Measurements from ENCODE around the gene STARD9.

STARD9 gene

DNA sequence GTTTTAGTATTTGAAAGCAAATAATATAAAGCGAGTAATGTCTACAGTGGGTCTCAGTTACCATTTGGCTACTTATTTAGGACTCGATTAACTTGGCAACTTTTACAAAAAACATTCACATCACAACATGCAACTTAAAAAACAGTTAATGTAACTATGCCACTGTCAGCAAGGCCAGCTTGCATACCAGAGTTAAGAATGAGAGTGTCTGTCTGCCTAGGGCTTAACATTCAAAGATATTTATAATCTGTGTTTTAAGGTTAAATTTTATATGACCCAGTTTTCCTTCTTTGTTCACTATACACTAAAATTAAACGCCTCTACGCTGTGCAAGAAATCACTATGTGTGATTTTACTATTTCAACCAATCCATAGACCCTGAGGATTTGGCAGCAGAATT, 166.7 kb downstream of the STARD9 start:
- TF ChIP-seq FOXP2 (optimal IDR thresholded peaks at IDR 0.05; ENCODE audit: borderline replicate concordance, extremely low read depth, extremely low read length, insufficient read depth) = no peak
- TF ChIP-seq, protein P1, sequence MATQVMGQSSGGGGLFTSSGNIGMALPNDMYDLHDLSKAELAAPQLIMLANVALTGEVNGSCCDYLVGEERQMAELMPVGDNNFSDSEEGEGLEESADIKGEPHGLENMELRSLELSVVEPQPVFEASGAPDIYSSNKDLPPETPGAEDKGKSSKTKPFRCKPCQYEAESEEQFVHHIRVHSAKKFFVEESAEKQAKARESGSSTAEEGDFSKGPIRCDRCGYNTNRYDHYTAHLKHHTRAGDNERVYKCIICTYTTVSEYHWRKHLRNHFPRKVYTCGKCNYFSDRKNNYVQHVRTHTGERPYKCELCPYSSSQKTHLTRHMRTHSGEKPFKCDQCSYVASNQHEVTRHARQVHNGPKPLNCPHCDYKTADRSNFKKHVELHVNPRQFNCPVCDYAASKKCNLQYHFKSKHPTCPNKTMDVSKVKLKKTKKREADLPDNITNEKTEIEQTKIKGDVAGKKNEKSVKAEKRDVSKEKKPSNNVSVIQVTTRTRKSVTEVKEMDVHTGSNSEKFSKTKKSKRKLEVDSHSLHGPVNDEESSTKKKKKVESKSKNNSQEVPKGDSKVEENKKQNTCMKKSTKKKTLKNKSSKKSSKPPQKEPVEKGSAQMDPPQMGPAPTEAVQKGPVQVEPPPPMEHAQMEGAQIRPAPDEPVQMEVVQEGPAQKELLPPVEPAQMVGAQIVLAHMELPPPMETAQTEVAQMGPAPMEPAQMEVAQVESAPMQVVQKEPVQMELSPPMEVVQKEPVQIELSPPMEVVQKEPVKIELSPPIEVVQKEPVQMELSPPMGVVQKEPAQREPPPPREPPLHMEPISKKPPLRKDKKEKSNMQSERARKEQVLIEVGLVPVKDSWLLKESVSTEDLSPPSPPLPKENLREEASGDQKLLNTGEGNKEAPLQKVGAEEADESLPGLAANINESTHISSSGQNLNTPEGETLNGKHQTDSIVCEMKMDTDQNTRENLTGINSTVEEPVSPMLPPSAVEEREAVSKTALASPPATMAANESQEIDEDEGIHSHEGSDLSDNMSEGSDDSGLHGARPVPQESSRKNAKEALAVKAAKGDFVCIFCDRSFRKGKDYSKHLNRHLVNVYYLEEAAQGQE (IDR thresholded peaks at IDR 0.05; ENCODE audit: insufficient read depth in 1 of 2, low read depth in 2 of 2, low read length in 2 of 2) = no peak
- TF ChIP-seq TAF1 (IDR thresholded peaks at IDR 0.05; ENCODE audit: borderline replicate concordance, insufficient read depth, low read length) = no peak
- TF ChIP-seq POLR2AphosphoS5 (IDR thresholded peaks at IDR 0.05; ENCODE audit: low read depth, low read length) = no peak
- no peak for TF ChIP-seq SIN3A (IDR thresholded peaks at IDR 0.05; ENCODE audit: borderline replicate concordance, insufficient read depth, low read length)

DNA sequence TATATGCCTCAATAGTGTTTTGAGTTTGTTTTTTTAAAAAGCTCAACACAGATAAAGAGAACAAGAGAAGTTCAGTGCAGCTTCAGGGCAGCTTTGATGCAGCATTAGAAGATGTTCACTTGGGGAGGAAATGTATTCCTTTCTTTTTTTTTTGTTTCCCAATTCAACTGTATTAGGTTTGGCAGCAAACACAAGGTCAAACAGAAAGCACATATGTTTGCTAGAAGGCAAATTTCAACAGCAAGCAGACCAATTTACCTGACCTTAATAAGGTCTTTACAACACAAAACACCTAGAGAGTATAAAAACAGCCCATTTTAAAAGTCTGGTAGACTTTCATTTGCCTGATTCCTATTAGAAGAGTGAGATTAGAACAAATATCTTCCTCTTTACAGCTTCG, 168.8 kb downstream of the STARD9 start:
- TF ChIP-seq SIN3A (IDR thresholded peaks at IDR 0.05; ENCODE audit: borderline replicate concordance, insufficient read depth, low read length) (no peak), POLR2AphosphoS5 (IDR thresholded peaks at IDR 0.05; ENCODE audit: low read depth, low read length) (no peak), TAF1 (IDR thresholded peaks at IDR 0.05; ENCODE audit: borderline replicate concordance, insufficient read depth, low read length) (no peak), FOXP2 (optimal IDR thresholded peaks at IDR 0.05; ENCODE audit: borderline replicate concordance, extremely low read depth, extremely low read length, insufficient read depth) (no peak)
- TF ChIP-seq, protein P1 (IDR thresholded peaks at IDR 0.05; ENCODE audit: insufficient read depth in 1 of 2, low read depth in 2 of 2, low read length in 2 of 2) = no peak

DNA sequence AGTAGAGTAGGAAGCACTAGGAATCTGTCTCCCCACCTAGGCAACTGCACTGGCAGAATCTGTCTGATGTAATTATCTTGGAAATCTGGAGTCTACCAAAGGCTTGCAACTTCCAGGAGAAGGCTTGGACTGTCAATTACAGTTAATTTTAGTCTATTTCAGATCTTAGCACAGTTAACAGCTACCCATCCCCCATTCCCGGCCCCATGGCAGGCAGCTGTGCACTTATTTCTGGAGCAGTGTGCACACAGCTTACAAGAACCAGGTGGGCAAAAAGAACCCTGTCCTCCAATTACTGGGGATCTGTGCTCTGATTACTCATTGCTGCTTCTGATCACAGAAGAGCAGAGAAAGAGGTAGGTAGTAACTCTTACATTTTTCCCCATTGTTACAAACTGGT, 173.9 kb downstream of the STARD9 start:
- TF ChIP-seq POLR2AphosphoS5 (IDR thresholded peaks at IDR 0.05; ENCODE audit: low read depth, low read length) (no peak), TAF1 (IDR thresholded peaks at IDR 0.05; ENCODE audit: borderline replicate concordance, insufficient read depth, low read length) (no peak), FOXP2 (optimal IDR thresholded peaks at IDR 0.05; ENCODE audit: borderline replicate concordance, extremely low read depth, extremely low read length, insufficient read depth) (no peak), SIN3A (IDR thresholded peaks at IDR 0.05; ENCODE audit: borderline replicate concordance, insufficient read depth, low read length) (no peak)
- TF ChIP-seq, protein P1 (IDR thresholded peaks at IDR 0.05; ENCODE audit: insufficient read depth in 1 of 2, low read depth in 2 of 2, low read length in 2 of 2) = no peak

DNA sequence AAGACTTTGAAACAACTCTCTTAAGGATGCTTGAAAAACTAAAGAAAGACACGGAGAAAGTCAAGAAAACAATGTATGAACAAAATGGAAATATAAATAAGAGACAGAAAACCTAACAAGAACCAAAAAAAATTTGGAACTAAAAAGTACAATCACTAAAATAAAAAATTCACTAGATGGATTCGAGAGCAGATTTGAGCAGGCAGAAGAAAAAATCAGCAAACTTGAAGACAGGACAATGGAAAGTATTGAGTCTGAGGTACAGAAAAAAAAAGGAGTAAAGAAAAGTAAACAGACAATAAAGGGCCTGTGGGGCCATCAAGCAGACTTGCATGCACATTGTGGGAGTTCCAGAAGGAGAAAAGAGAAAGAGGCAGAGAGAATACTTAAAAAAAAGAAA, 174.9 kb downstream of the STARD9 start:
- TF ChIP-seq SIN3A (IDR thresholded peaks at IDR 0.05; ENCODE audit: borderline replicate concordance, insufficient read depth, low read length) (no peak), TAF1 (IDR thresholded peaks at IDR 0.05; ENCODE audit: borderline replicate concordance, insufficient read depth, low read length) (no peak), FOXP2 (optimal IDR thresholded peaks at IDR 0.05; ENCODE audit: borderline replicate concordance, extremely low read depth, extremely low read length, insufficient read depth) (no peak)
- TF ChIP-seq, protein P1 (IDR thresholded peaks at IDR 0.05; ENCODE audit: insufficient read depth in 1 of 2, low read depth in 2 of 2, low read length in 2 of 2) = no peak

DNA sequence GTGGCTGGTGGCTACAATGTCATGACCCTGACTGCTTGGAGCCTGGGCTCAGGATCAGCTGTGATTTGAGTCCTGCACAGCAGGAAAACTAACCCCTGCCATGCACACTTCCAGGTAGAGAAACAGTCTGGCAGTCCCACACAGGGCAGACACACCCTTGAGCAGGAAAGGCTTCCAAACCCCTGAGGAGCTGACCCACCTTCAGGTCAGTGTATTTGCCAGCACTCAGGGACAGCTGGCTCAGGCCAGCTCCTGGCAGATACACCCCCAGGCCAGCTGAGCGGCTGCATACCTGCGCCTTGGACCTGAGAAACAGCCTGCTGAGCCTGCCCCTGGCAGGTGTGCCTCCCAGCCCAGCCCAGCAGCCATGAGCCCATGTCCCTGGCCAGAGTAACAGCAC, 183.7 kb downstream of the STARD9 start:
- TF ChIP-seq POLR2AphosphoS5 (IDR thresholded peaks at IDR 0.05; ENCODE audit: low read depth, low read length) (no peak), FOXP2 (optimal IDR thresholded peaks at IDR 0.05; ENCODE audit: borderline replicate concordance, extremely low read depth, extremely low read length, insufficient read depth) (no peak), TAF1 (IDR thresholded peaks at IDR 0.05; ENCODE audit: borderline replicate concordance, insufficient read depth, low read length) (no peak), SIN3A (IDR thresholded peaks at IDR 0.05; ENCODE audit: borderline replicate concordance, insufficient read depth, low read length) (no peak)
- TF ChIP-seq, protein P1 (IDR thresholded peaks at IDR 0.05; ENCODE audit: insufficient read depth in 1 of 2, low read depth in 2 of 2, low read length in 2 of 2) = no peak
